PC-3 (cell line): ENCODE measurements around the gene CBX5. TPM values are rescaled to one million over a fixed set of nuclear protein-coding genes. Genes with fewer than 3 reads are reported as not detected.

Experiments used
- ATAC-seq: fragments of 200-7000 bp; cut with Tn5 transposase; 2 replicates; pipeline ENCODE4 v1.9.1; 2020; ENCODE audit warnings: mild to moderate bottlenecking, moderate library complexity
- BruUV-seq: library from RNA; stranded (reverse); fragments of 400-500 nt; replicated peaks from 2 replicates; lab custom pipeline; 2021; lab: Mats Ljungman, UMichigan
- CTCF ChIA-PET: fragments of 300-600 bp; sonication (Branson Sonifier 250); formaldehyde crosslinking; loops from one replicate; lab custom pipeline; 2022; ENCODE audit warnings: antibody characterized with exemption; lab: Charles Lee
- POLR2A ChIA-PET: fragments of 300-600 bp; sonication (Branson Sonifier 250); formaldehyde crosslinking; loops from one replicate; lab custom pipeline; 2022; ENCODE audit warnings: antibody characterized with exemption; ENCODE audit not compliant: unreplicated experiment; lab: Charles Lee
- DNase-seq: peaks from one replicate; pipeline ENCODE4 v3.0.0-alpha.2; 2015
- H2AFZ ChIP-seq: fragments of 300-600 bp; sonication (generic); 2 replicates; pipeline ENCODE4 v1.6.0; 2016; ENCODE audit warnings: antibody characterized with exemption, low read length
- H3F3A ChIP-seq: fragments of 300-600 bp; sonication (generic); one replicate; pipeline ENCODE4 v1.6.0; 2017; ENCODE audit warnings: antibody characterized with exemption, low read length, control low read depth, mild to moderate bottlenecking; ENCODE audit not compliant: unreplicated experiment
- H3K27ac ChIP-seq: fragments of 300-600 bp; sonication (generic); 2 replicates; pipeline ENCODE4 v1.5.1; 2016; ENCODE audit warnings: mild to moderate bottlenecking, low read length
- H3K27me3 ChIP-seq: fragments of 300-600 bp; sonication (generic); 2 replicates; pipeline ENCODE4 v1.6.1; 2016; ENCODE audit warnings: low read length, mixed read lengths
- H3K36me3 ChIP-seq: fragments of 300-600 bp; sonication (generic); 2 replicates; pipeline ENCODE4 v1.6.1; 2016; ENCODE audit warnings: low read depth, mixed run types, low read length, mixed read lengths
- H3K4me1 ChIP-seq: fragments of 300-600 bp; sonication (generic); 2 replicates; pipeline ENCODE4 v1.5.1; 2016; ENCODE audit warnings: low read length; ENCODE audit not compliant: insufficient read depth
- H3K4me2 ChIP-seq: fragments of 300-600 bp; sonication (generic); 2 replicates; pipeline ENCODE4 v1.6.0; 2016; ENCODE audit warnings: low read length
- H3K4me3 ChIP-seq: fragments of 300-600 bp; sonication (generic); 2 replicates; pipeline ENCODE4 v1.5.1; 2016; ENCODE audit warnings: mild to moderate bottlenecking, low read length, mixed read lengths
- H3K79me2 ChIP-seq: fragments of 300-600 bp; sonication (generic); 2 replicates; pipeline ENCODE4 v1.6.1; 2017; ENCODE audit warnings: low read length, mixed read lengths
- H3K9ac ChIP-seq: fragments of 300-600 bp; sonication (generic); 2 replicates; pipeline ENCODE4 v1.6.0; 2016; ENCODE audit warnings: mild to moderate bottlenecking, low read length
- H3K9me2 ChIP-seq: fragments of 300-600 bp; sonication (generic); replicated peaks from 2 replicates; pipeline ENCODE4 v1.6.1; 2016; ENCODE audit warnings: mixed run types, low read length, mixed read lengths
- H3K9me3 ChIP-seq: fragments of 300-600 bp; sonication (generic); 2 replicates; pipeline ENCODE4 v1.6.1; 2016; ENCODE audit warnings: low read length, mixed read lengths
- H4K20me1 ChIP-seq: fragments of 300-600 bp; sonication (generic); 2 replicates; pipeline ENCODE4 v1.6.1; 2016; ENCODE audit warnings: low read length, mixed read lengths
- EZH2 ChIP-seq: fragments of 300-600 bp; sonication (generic); IDR thresholded peaks from one replicate; pipeline ENCODE4 v1.6.1; 2017; ENCODE audit warnings: antibody characterized with exemption, mild to moderate bottlenecking, low read length; ENCODE audit not compliant: unreplicated experiment
- EZH2phosphoT487 ChIP-seq: fragments of 300-600 bp; sonication (generic); IDR thresholded peaks from 2 replicates; pipeline ENCODE4 v1.6.1; 2018; ENCODE audit warnings: mild to moderate bottlenecking, antibody characterized with exemption, low read length, borderline replicate concordance
- intact Hi-C: fragments of 100-400 bp; cut with micrococcal nuclease; formaldehyde crosslinking; loops from 2 replicates; pipeline ENCODE4 v1.9.0; 2023
- total RNA-seq: library from RNA; depleted of rRNA; stranded (reverse); fragments of >200 nt; gene quantifications from 2 replicates; pipeline ENCODE4 v1.2.3, GENCODE V29; 2014
- TF ChIP-seq, protein P1 (sequence below): fragments of 300-600 bp; sonication (generic); conservative IDR thresholded peaks from 2 replicates; pipeline ENCODE4 v1.5.1; 2017; ENCODE audit warnings: antibody characterized with exemption, low read depth, mild to moderate bottlenecking, low read length

The CBX5 gene
- total RNA-seq, 1 experiment from 2014 or later, result 14.9 TPM

DNA sequence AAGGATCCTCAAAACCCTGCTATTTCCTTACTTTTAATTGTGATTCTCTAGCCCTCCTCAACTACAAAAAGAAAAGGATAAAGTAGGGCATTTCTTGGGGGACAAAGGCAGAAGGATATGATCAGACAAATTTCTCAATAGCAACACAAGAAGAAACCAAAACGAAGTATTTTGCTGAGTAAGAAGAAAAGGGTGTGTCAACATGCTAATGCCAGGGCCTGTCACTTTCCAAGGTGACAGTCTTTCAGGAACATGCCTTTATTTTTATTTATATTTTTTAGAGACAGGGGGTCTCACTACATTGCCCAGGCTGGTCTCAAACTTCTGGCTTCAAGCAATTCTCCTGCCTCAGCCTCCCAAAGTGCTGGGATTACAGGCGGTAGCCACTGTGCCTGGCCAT lies 39.8 kb downstream of the CBX5 start:
- DNase-seq, result no peak
- H3K9ac ChIP-seq, result no peak overlapping the region
- H3K36me3 ChIP-seq, result peaks cover 4% of the 10 kb centered on the region; the same call in 1 of the 2 replicates
- intact Hi-C loops, result no loop called here
- H3F3A ChIP-seq, result no peaks in the 10 kb centered on the region
- no peaks in the 10 kb centered on the region for H3K9me2 ChIP-seq
- no peaks in the 10 kb centered on the region for H3K4me1 ChIP-seq
- no peaks in the 10 kb centered on the region for H4K20me1 ChIP-seq
- CTCF ChIA-PET, result no interaction called here
- H3K79me2 ChIP-seq, result no peaks in the 10 kb centered on the region
- ATAC-seq, result no peak
- POLR2A ChIA-PET, result no interaction called here
- TF ChIP-seq, protein P1, sequence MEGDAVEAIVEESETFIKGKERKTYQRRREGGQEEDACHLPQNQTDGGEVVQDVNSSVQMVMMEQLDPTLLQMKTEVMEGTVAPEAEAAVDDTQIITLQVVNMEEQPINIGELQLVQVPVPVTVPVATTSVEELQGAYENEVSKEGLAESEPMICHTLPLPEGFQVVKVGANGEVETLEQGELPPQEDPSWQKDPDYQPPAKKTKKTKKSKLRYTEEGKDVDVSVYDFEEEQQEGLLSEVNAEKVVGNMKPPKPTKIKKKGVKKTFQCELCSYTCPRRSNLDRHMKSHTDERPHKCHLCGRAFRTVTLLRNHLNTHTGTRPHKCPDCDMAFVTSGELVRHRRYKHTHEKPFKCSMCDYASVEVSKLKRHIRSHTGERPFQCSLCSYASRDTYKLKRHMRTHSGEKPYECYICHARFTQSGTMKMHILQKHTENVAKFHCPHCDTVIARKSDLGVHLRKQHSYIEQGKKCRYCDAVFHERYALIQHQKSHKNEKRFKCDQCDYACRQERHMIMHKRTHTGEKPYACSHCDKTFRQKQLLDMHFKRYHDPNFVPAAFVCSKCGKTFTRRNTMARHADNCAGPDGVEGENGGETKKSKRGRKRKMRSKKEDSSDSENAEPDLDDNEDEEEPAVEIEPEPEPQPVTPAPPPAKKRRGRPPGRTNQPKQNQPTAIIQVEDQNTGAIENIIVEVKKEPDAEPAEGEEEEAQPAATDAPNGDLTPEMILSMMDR, result no peak
- TF ChIP-seq EZH2 (no peak), EZH2phosphoT487 (no peak)
- H3K27me3 ChIP-seq, result no peaks in the 10 kb centered on the region
- H3K4me3 ChIP-seq, result no peak overlapping the region
- no peaks in the 10 kb centered on the region for H3K9me3 ChIP-seq
- H2AFZ ChIP-seq, result no peak overlapping the region
- BruUV-seq, result no TSS peak
- H3K27ac ChIP-seq, result no peak overlapping the region
- no peak overlapping the region for H3K4me2 ChIP-seq

DNA sequence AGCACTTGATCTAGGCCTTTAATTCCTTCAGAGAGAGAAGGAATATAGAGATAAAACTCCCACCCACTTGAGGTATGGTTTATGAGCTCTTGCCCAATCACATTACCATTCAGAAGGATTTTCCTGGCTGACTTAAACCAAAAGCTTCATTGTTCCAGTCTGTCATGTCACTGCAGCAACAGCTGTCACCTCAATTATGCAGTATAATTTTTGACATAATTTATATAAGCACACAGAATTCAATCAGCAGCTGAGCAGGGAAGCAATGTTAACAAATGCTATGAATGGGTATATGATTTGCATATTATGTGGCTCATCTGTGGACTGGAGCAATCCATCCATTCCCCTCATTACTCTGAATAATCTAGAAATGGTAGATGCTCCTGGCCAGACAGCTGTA lies 40.3 kb downstream of the CBX5 start:
- H3K9me3 ChIP-seq, result no peaks in the 10 kb centered on the region
- H3F3A ChIP-seq, result no peaks in the 10 kb centered on the region
- no peaks in the 10 kb centered on the region for H3K4me1 ChIP-seq
- H2AFZ ChIP-seq, result no peak overlapping the region
- no peaks in the 10 kb centered on the region for H4K20me1 ChIP-seq
- ATAC-seq, result no peak
- DNase-seq, result no peak
- BruUV-seq, result no TSS peak
- CTCF ChIA-PET, result no interaction called here
- no peak overlapping the region for H3K4me2 ChIP-seq
- no peak overlapping the region for H3K9ac ChIP-seq
- H3K36me3 ChIP-seq, result peaks cover 4% of the 10 kb centered on the region; the same call in 1 of the 2 replicates
- TF ChIP-seq, protein P1, result no peak
- no peak for TF ChIP-seq EZH2phosphoT487
- TF ChIP-seq EZH2, result no peak
- no peaks in the 10 kb centered on the region for H3K9me2 ChIP-seq
- H3K79me2 ChIP-seq, result no peaks in the 10 kb centered on the region
- intact Hi-C loops, result no loop called here
- POLR2A ChIA-PET, result no interaction called here
- H3K4me3 ChIP-seq, result no peak overlapping the region
- H3K27me3 ChIP-seq, result no peaks in the 10 kb centered on the region
- no peak overlapping the region for H3K27ac ChIP-seq

DNA sequence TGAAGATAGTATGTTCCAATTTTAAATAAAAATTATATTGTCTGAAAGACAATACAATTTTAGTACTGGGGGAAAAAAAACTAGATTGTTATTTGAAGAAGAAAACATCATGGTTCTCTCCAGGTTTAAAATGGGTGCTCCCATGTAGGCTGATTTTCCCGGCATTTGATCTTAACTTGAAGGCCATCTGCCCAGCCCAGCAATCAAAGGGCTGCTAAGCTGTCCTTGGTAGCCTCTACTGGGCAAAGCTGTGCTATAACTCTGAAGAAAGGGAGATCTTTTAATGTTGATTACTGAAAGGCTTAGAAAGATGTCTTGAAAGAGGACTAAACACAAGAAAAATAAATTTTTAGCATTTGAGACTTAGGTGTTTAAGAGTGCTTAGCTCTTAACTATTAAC lies 41.4 kb downstream of the CBX5 start:
- no peak overlapping the region for H3K4me3 ChIP-seq
- no peaks in the 10 kb centered on the region for H3K9me2 ChIP-seq
- H3K36me3 ChIP-seq, result peaks cover 4% of the 10 kb centered on the region; the same call in 1 of the 2 replicates
- ATAC-seq (no peak), DNase-seq (no peak)
- no peak overlapping the region for H2AFZ ChIP-seq
- H3K4me1 ChIP-seq, result no peaks in the 10 kb centered on the region
- H3K27me3 ChIP-seq, result no peaks in the 10 kb centered on the region
- H3K9me3 ChIP-seq, result no peaks in the 10 kb centered on the region
- H3F3A ChIP-seq, result no peaks in the 10 kb centered on the region
- no TSS peak for BruUV-seq
- no peak for TF ChIP-seq EZH2
- no peak for TF ChIP-seq EZH2phosphoT487
- TF ChIP-seq, protein P1, result no peak
- no peak overlapping the region for H3K4me2 ChIP-seq
- no peaks in the 10 kb centered on the region for H3K79me2 ChIP-seq
- no peaks in the 10 kb centered on the region for H4K20me1 ChIP-seq
- CTCF ChIA-PET, result no interaction called here
- no peak overlapping the region for H3K9ac ChIP-seq
- intact Hi-C loops, result no loop called here
- H3K27ac ChIP-seq, result no peak overlapping the region
- POLR2A ChIA-PET, result no interaction called here
